GM18502 (cell line): Measurements from ENCODE around the gene ABLIM1.

ENCODE experiments used
- ATAC-seq: cut with Tn5 transposase; IDR thresholded peaks from one replicate; pipeline ENCODE4 v1.9.1; 2021; ENCODE audit warnings: mild to moderate bottlenecking; ENCODE audit not compliant: unreplicated experiment, poor library complexity

The ABLIM1 gene

DNA sequence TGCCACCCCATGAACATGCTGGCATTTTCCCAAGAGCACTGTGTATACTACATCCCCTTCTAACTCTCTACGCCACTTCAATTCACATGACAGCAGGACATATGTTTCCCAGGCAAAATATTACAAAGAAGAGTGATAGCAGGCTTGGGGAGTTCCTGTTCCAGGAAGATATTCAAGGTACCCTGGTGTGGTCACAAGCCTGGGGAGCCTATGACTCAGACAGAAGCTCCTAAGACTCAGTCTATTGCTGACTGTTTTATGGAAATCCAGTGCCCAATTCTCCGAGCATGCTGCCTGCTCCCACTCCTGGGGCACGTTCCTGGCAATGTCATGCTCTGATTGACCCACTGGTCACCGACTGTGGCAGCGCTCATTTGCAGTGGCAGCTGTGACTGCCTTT is 23.5 kb upstream of the ABLIM1 start:
- ATAC-seq, result no peak

DNA sequence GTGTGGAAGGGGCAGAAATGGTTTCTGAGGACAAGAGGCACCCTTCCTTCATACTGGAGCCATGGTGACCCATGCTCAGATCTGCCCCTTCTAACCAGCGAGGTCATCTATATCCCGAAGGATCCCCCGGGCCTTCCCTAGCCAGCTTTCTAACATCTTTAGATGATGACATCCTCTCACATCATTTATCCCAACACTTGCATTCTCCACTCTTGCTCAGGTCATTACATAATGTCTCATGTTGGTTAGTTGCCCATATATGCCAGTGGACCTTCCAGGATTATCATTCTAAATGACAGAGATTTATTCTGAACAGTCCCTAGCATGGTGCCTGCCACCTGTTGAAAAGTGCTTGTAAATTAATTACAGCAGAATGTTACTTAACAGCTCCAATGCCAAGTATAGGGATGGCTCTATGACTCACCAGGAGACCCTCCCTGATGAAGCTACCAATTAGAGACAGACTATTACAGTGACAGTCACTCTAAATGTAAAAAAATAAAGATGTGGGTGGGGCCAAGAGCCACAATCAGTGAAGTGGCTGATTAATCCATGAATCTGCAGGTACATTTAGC is 22.6 kb upstream of the ABLIM1 start:
- no peak for ATAC-seq

DNA sequence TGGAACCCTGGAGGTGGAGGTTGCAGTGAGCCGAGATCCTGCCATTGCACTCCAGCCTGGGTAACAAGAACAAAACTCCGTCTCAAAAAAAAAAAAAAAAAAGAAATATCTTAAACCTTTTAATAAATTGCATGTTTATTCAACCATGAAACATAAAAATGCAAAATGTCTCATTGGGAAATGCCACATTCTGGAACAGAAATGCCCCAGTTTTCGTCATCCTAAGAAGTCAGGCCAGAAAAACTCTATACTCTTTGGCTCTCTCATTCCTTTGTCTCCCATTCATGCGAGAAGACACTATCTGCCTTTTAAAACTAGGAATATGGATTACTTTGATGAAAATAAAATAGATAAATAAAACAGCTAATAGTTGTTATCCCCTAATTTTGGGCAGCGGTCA is 21.5 kb upstream of the ABLIM1 start:
- no peak for ATAC-seq

DNA sequence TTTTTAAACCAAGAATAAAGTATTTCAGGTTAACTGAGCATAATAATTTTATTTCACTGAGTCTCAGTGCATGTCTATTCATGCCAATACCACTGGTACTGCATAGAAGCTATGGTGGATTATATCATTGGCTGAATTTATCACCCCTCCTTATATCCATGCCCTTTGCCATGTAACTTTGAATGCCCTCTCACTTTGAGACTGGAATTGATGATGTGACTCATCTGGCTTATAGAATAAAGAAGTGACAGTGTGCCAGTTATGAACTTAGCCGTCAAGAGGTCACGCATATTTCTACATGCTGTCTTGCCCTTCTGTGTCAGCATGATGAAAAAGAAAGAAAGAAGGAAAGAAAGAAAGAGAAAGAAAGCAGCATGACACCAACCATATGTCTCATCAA is 20.7 kb upstream of the ABLIM1 start:
- ATAC-seq, result no peak

DNA sequence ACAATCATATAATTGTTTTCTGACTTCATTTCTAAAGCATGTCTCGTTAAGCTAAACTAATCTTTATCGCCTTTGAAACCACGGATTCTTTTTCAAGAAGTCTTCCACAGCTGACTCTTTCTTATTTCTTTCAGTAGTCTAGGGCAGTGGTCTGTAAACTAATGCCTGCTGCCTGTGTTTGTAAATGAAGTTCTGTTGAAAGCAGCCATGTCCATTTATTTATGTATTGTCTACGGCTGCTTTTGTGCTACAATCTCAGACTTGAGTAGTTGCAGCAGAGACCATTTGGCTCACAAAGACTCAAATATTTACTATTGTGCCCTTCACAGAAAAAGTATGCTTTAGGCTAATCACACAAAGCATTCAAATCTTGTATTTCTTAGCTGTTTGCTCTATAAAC is 20.3 kb upstream of the ABLIM1 start:
- no peak for ATAC-seq

DNA sequence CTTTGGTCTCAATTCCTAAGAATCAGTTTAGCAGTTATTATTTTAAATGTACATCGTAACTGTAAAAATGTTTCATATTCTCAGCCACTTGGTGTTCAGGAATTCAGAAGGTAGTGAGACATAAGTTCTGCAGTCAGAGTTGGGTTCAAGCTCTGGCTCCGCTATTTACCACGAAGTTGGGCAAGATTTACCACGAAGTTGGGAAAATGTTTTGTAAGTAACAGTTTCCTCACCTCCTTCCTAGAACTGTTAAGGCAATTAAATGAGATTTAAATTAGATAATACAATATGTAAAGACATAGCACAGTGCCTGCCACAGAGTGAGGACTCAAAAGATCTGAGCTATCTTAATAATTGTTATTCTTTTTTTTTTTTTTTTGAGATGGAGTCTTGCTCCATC is 16.3 kb upstream of the ABLIM1 start:
- no peak for ATAC-seq

DNA sequence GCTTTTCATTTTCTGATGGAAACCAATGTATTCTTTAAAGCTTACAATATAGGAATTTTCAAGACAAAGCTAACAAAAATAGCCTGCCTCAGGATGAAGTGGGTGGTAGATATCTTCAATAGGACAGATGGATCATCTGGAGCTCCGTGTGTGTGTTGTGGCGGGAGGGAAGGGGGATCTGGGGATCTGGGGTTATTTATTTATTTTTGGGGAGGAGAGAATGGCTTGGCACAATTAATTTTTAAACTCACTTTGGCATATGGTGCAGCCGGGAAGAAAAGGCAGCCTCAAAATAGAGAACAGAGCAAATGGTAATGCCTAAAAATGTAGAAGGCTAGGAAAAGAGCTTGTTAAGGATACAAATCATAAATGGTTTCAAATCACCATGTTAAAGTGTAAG is 11.6 kb upstream of the ABLIM1 start:
- ATAC-seq, result no peak

DNA sequence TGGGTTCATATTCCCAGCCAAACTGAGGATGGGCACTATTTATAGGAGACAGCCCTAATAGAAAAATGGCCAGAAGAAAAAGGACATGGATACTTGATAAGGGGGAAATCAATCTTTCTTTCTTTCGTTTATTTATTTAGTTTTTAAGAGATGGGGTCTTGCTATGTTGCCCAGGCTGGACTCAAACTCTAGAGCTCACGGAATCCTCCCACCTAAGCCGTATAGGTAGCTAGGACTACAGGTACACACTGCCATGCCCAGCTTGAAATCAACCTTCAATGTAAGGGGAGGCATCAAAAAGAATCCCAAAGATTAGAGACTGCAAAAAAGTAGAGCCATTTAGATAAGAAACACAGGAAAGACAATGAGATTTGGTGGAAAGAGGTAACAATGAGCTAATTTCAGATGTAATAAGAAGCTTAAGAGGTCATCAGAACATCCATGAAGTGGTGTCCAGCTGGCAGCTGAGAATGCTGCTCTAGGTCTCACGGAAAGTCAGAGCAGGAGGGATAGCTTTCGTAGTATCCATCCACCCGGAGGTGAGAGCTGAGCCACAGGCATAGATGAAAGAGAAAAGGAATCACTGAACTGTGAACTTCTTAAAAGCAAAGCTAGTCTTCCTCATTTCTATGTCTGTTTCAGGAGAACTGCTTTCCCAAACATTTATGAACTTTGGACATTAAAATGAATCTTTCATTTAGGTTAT is 10.5 kb upstream of the ABLIM1 start:
- no peak for ATAC-seq

DNA sequence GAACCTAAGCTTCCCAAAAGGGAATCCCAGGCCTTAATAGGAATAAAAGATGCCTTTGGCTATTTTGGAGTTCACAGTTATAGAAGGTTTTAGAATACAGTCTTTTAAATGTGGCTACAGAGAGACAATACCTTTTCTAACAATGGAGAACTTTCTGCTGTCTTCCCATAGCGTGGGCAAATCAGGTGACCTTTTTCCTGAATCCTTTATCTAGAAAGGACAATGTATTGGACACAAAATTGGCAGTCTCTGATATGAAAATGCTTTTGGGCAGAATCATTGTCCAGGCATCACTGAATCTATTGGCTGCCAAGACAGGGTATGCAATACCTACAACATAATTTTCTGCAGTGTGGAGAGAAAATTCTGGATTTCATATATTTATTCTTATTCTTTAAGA is 7.8 kb upstream of the ABLIM1 start:
- ATAC-seq, result no peak

DNA sequence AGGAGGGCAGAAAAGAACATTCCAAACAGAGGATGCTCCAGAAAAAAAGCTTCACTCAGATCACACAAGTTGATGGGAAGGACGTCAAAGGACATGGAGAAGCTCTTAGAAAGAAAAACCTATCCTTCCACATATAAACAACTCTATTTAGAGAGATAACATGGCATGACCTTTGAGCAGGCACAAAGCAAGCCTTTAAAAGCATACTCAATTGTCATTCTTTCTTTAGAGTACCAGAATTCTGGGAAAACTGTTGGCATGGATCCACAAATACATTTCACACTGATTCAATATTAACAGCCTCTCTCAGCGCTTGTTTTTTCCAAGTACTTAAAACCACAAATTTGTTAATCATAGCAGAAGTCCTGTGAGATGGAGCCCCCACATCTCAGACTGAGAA is 7.3 kb upstream of the ABLIM1 start:
- no peak for ATAC-seq

DNA sequence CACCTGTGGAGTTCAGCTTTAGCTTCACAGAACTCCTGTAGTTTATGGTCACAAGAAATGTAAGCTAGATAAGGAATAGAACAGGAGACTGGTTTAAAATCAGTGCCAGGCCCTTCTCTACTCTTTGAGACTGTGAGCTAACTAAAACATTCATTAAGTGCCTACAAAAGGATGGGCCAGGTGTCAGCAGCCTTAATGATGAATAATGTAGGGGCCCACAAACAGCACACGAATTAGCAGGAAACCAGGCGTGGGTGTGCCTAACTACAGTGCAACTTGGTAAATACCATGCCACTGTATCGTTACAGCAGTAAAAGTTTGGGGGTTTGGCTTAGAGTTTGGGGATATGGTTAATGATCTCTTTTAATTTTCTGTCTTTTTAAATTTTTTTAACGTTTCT is 6.1 kb upstream of the ABLIM1 start:
- no peak for ATAC-seq

DNA sequence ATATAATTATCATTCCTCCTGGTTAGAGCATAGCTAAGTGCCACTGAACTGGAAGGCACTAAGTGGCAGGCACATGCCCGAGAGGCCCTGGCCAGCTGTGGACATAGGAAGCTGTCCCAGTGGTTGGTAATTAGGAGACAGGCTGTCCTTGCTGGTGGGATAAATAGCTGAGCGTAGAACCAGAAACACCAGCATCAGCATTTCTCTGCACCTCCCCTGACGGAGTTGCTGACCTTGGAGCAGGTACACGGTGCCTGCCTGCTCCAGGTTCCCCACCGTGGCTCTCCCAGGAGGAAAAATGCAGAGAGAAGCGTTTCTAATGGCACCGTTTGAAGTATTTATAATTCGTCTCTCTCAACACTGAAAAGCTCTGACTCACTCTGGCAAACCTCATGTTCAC is 5.6 kb upstream of the ABLIM1 start:
- no peak for ATAC-seq

DNA sequence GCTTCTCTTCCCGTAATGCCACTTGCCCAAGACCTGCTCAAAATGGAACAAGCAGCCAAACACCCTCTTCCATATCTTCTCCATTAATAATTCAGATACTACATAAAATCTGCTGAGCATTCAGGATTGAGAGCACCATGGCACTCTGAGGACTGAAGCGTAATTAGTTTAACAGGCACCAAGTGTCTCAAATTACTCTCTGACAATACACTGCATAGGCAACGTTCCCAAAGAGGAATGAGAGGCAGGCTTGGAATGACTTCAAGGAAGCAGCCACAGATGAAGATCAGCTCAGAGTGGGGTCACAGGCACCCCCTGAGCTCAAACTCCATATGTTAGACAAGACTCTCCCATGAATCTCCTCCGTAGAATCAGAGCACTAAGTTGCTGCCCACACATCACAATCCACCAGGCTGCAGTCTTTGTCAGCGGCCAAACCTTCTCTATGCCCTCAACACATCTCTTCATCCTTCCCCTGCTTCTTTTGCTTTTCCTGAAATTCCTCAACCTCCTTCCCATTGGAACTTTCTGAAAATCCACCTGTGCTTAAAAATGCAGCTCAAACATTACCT is 4.7 kb upstream of the ABLIM1 start:
- no peak for ATAC-seq

DNA sequence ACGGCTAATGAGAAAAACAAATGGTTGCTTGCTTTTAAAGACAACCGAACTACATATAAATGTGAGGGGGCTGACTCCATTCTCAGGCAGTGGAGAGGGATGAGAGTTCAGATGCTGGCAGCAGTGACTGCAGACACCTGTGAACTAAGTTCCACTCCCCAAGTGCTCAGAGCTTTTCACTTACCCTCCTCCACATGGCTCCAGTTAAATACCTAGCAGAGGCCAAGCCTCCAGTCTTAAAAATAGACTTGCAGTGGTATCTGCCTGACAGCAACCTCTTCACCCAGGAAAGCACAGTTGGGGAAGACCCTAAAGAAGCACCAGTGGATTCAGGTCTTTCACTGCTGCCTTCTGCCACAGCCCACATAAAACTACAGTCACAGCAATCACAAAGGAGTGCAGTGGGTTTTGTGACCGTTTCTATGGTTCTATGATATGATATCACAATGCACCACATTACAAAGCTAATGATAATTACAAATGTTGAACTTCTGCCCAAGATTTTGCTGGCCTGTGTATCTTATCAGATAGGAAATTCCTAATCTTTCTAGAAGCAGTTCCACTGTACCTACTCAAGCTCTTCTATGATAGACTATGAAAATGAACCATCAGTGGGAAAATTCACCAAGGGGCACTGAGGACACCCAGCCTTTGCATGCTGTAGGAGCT is 3.3 kb upstream of the ABLIM1 start:
- no peak for ATAC-seq

DNA sequence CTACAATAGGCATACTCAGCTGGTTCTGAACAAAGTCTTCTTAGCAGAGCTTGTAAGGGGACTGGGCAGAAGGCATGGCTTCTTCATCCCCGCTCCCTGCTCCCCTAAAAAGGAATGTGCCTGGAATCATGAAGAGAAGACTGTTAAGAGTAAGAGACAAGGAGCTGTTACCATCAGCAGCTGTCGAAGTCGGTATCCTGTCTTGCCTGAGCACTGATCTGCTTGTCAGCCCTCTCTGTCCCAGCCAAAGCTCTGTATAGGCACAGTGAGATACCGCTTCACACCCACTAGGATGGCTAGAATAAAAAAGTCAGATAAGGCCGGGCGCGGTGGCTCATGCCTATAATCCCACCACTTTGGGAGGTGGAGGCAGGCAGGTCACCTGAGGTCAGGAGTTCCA is 2.4 kb downstream of the ABLIM1 start:
- ATAC-seq, result no peak

DNA sequence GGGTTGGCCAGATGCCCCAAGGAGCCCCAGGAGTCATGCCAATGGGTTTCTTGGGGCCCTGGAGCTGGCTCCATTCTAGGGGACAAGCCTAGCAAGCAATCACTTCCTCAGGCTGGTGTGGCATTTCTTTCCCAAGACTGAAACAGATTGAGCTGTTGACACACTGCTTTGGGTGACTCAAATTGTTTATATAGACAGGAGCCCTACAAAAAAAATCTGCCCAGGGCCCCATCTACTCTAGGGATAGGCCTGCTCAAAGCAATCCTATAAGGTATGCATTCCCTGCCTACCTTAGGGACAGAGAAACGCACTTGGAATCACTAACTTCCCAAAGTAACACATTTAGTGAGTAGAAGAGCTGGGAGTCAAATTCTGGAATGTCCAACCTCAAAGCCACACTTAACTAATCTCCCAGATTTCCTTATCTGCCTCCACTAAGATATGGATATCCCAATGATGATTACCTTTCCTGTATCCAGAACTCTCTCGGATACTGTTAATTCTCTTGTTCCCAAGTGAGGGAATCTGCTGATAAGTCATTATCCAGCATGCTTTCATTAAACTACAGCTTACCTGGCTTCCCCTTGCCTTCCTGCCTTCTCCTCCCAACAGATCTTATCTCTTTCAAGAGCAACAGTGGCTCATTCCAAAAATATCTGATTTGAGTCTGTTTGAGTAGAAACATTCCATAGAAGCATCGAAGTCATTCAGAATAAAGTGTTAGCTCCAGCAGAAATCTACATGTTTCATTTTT is 3.1 kb downstream of the ABLIM1 start:
- no peak for ATAC-seq

DNA sequence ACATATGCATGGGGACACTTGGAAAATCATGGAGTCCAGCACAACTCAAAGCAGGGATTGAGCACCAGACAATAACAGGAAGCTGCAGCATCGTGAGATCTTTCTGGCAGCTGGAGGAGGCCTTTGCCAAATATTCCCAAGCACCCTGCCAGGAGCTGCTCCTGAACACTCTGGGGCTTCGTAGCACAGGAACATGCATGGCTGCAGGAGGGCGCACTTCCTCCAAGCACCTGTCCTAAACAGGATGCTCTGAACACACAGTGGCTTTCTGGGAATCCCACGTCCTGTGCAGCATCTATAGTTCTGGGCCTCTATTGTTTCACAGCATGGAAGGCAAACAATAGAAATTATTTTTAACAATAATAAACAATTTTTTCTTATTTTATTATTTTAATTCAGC is 4.1 kb downstream of the ABLIM1 start:
- no peak for ATAC-seq

DNA sequence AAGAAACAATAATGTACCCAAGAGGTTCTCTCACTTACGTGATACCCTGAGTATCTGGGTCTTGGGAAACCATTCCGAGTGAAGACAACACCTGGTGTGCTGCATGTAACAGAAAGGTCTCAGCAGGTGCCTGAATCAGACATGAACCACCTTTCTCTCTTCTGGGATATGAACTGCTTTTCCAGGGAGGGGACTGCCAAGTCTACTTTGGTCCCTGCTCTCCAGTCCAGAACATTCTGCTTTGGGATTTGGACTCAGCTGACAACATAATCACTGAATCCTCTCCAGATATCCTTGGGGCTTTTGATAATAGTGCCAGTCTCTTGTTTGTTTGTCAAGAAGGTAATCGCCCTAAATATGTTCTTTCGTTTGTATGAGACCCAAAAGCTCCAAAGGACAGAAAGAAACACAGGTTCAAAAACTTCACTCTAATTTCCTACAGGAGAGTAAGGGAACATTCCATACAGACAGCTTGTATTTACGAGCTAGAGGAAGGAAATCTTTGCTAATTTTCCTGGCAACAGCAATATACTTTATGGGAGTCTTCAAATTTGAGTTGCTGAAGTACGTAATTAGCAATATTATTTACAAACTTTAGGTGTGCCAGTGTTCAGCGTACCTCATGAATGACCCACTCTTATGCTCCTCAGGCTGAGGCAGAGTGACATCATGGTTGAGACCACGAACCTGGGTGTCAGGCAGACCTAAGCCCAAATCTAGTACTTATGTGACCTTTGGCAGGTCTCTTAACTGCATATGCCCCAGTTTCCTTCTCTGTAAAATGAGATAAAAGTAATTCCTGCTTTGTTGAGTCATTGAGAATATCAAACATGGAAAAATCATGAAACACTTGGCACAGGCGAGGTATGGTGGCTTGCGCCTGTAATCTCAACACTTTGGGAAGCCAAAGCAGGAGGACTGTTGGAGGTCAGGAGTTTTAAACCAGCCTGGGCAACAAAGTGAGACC is 5.4 kb downstream of the ABLIM1 start:
- no peak for ATAC-seq

DNA sequence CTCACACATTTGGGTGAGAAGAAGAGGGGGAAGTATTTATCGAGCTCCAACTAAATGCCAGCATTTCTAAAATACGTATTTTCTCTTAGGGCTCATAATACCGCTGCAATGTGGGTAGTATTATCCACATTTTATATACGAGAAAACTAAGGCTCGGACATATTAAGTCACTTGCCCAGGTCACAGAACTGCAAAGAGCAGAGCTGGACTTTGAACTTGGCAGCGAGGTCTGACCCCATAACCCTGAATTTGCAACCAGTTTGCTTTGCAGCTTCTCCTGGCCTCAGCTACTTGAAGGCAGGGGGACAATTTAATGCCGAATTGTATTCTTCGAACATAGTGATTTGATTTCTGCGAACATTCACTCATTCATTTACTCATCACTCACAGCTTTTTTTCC is 7.2 kb downstream of the ABLIM1 start:
- no peak for ATAC-seq

DNA sequence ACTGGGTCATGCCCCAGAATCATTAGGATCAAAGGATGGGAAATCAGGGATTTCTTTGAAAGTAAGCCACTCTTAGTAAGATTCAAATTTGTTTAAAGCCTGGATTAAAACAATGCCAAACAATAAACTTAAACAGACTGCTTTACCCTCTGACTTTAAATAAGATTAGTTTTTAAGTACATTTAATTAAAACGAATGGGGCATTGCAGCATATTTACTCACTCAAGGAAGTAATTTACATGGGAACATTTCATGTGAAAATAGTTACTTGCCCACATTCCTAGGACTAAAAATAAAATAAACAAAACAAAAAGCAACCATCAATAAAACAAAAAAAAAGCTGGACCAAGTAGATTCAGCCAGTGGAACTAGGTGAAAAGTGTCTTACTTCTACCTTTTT is 7.8 kb downstream of the ABLIM1 start:
- ATAC-seq, result no peak
